NCI-H2171 (cell line): ENCODE results near the gene PCDH8.

Source experiments
- DNase-seq: peaks from one replicate; lab custom pipeline; 2025; lab: John Stamatoyannopoulos, UW

Gene PCDH8

DNA sequence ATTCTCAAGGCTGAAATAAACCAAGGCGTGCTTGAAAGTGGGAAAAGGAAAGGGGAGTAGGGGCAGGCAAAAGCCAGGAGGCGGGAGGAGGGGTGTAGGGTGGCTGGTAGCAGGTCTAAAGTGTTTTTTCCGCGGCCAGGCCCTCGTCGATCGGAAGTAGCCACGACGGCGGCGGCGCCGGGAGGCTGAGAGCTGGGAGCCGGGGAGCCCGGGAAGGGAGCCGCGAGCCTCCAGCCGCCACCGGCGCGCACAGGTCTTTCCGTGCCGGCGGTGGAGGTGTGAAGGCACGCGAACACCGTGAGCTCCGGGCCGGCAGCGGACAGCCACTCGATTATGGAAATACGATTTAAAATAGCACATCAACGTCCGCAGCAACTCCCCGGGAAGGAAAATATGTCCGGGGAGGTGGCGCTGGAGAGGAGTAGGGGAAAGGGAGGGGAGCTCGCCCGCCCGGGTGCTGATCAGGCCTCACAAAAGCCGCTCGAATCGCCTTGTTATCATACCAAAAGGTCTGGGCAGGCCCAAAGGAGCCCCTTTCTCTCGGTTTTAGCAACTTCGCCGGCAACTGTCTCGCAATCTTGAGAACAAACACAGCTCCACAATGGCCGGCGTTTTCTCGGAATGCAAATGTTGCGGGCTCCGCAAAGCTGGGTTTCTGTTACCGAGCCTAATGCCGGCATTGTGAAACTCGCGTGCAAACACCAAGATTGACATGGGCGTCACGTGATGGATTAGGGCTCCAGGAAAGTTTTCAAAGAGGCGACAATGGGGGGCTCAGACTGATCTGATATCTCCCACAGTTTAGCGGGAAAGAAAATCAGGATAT lies 2.9 kb upstream of the PCDH8 start:
- DNase-seq, result peak; percentile 52

DNA sequence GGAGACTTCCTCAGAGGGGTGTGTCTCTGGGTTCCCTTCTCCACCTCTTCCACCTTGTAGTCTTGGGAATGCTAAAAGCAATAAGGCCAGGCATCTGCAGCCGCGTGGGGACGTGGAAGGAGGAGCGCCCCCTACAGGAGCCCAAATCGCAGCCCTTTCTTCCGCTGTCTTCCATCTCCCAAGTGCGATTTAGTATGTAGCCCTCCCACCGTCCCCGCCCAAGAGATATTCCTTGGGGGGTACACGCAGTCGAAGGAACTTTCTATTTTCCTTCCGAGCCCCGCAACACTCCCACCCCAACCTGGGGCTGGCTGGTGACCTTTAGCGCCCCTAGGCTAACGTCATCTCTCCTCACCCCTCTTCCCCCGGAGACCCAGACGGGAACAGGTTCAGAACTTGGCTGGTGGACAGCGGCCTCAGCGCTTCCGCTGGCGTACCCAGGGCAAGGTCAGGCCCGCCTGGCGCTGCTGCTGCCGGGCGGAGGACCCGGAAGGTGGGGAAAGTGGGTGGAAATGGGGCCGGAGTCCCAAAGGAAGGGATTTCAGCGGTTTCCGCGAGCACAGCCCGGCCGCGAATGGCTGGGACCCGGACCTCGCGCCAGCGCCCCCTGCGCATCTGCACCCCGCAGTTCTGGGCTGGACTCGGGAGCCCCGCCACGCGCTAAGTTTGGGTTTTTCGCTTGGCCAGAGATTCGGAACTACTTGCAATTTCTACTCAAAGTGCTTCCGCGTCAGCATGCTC lies 2.1 kb upstream of the PCDH8 start:
- peak; percentile 69 for DNase-seq

DNA sequence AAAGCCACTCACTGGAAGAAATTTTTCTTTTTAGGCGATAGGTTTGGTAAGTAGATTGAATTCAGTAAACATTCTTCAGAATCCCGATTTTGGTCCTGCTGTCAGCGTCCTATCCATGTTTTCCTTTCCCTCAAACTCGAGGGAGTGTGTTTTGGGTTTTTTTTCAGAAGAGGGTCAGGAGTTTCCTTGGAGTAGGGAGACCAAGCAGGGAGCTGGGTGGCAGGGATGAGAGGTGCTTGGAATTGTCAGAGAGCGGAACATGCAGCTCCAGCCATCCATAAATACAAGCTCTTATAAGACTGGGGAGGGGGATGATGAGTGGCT lies 1.6 kb upstream of the PCDH8 start:
- DNase-seq, result no peak

DNA sequence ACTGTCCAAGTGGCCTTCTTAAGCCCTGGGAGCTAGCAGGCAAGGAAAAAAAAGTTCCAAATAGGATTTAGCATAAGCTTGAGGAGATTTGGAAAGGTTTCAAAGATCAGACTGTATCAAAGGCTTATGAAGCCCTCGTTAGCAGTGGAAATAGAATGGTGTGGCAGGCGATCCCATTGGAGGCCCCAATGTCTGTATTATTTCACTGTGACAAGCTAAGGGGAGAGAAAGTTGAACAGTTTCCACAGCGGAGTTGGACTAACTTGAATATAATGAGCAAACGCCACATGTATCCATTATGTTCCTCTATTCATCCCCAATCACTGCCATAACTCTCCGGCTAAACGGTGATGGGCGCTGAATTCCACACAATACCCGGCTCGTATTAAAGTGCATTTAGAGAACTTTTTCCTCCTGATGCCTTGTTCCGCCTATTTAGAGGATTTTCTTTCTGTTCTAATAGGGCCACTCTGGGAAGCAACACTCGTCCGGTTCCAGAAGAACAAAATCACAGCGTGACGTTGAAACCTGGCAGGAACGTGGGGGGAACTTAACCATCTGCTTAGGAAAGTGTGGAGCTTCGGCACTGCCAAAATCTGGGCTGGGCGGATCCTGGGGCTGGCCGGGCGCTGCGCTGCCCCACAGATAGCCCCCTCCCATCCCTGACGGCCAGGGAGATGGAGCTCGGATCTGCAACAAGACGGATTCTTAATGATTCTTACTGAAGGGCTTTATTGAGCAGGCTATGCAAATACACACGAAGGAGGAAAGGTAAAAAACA lies 1.0 kb upstream of the PCDH8 start:
- DNase-seq, result no peak

DNA sequence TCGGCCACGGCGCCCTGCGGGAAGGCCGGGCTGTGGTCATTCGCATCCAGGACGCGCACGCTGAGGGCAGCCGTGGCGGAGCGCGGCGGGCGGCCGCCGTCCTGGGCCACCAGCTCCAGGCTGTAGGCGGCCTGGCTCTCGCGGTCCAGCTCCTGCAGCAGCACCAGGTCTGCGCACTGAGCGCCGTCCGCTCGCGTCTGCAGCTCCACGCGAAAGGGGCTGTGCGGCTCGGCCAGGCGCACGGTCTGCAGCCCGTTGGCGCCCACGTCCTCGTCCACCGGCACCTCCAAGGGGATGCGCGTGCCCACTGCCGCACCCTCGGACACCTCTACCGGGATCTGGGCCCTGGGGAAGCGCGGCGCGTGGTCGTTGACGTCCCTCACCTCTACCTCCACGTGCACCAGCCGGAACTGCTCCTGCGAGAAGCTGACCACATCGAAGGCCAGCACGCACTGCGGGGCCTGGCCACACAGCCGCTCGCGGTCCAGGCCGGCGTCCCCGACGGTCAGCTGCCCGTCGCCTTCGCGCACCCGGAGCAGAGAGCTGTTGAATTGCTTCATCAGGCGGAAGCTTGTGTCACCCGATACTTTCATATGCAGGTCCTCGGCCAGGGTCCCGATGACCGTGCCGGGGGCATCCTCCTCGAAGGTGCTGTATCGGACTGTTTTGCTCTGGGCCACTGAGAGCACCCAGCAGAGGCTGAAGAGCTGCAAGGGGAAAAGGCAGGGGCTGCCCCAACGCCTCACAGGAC lies 583 bp downstream of the PCDH8 start:
- DNase-seq, result no peak

DNA sequence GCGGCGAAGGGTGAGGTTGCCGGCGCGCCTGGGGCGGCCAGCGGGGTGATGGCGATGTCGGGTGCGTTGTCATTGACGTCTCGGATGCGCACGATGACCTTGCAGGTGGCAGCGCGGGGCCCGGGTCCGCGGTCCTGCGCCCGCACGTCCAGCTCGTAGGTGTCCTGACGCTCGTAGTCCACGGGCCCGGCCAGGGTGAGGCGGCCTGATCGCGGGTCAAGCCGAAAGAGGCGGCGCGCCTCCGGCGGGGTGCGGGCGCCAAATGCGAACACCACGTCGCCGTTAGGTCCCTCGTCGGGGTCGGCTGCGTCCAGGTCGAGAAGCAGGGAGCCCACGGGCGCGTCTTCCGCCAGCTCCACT lies 1.1 kb downstream of the PCDH8 start:
- no peak for DNase-seq

DNA sequence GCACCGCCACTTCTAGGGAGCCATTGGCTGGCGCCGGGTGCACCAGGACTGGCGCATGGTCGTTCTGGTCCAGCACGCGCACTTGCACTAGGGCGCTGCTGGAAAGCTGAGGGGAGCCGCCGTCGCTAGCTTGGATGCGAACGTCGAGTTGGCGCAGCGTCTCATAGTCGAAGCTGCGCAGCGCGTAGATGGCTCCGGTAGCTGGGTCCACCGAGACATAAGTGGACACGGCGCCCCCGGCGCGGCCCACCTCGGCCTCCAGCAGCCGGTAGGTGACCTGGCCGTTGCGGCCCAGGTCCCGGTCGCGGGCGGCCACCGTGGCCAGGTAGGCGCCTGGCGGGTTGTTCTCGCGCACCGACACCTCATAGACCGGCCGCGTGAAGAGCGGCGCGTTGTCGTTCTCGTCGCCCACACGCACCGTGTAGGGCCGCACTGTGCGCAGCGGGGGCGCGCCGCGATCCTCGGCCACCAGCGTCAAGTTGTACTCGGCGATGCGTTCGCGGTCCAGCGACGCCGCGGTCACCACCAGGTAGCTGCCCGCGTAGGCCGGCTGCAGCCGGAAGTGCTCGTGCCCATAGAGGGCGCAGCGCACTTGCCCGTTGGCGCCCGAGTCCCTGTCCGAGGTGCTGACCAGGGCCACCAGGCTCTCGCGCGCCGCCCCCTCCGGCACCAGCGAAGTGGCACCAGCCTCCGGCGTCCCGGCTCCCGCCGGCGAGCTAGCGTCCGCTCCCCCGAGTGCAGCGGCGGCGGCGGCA lies 1.7 kb downstream of the PCDH8 start:
- DNase-seq, result no peak

DNA sequence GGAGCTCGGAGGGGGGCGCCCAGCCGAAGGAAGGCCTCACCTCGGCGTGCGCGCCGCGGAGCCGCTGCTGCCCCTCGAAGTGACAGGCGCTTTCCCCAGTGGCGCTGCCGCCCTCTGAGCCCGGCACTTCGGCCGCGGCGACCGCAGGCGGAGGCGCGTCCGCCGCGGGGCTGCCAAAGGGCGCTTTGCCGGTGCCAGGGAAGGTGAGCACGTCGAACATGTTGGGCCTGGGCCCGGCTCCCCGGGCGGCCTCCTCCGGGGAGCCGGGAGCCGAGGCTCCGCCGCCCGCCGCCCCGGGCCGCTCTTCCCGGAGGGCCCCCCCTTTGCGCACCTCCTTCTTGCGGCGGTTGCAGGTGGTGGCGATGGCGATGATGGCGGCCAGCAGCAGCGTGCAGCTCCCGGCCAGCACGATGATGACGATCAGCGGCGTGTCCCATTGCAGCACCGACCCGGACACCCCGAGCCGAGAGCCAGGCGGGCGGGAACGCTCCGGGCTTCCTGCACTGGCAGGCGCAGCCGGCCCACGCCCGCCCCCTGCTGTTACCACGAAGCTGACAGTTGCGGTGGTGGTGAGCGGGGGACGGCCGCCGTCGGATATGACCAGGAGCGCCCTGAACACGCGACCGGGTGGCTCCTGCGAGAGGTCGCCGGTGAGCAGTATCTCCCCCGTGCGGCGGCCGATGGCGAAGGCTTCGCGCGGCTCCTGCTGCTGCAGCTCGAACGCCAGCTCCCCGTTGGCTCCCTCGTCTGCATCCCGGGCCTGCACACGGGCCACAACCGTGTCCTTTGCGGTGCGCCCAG lies 2.5 kb downstream of the PCDH8 start:
- DNase-seq, result no peak

DNA sequence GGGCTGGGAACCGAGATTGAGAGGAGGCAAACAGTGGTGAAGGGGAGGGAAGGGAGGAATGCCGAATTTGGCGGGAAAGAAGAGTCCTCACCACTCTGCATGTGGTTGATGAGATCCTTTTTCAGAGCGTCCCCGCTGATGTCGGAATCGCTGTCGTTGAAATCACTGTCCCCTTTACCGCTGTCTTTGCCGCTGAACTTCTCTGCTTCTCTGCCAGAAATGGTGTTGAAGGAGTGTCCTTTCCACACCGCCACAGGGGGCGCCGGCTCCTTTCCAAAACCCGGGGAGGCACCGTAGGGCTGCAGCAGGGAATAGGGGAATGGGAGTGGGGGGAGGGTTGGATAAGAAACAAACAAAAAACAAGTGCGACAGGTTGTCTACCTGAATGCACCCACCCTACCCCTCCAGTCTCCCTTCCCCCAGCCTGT lies 3.1 kb downstream of the PCDH8 start:
- no peak for DNase-seq

DNA sequence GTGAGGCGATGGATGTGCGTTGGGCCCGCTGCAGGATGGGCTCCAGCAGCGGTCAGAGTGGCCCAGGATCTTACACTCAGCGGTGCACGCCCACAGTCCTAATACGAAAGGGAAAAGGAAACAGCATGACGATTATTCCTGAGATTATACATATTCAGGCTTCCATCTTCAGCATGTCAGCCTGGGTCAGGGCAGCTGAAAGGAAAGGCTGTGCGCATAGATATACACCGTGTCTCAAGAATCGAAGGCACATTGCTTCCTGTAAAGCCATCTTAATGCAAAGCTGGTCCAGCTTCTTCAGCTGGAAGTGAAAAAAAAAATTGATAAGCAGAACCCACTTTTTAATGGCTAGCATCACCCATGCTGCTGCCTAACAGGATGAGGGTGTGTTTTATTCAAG lies 3.6 kb downstream of the PCDH8 start:
- no peak for DNase-seq

DNA sequence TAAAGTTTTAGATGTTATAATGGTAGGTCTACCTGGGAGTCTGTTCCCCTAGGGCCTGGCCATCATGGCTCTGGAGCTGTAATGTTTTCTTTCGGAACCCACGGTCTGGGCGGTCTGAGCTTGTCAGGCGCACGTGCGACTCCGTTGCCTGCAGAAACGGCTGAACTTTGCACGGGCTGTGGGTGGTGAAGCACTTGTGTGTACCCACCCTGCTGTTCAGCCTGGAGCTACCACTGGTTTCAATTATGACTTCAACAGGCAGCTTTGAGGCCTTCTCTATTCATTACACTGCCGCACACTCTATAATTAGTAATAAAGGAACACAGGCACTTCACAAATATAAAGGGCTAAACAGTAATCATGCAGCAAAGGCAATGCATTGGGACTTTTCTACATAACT lies 6.0 kb downstream of the PCDH8 start:
- DNase-seq, result no peak

DNA sequence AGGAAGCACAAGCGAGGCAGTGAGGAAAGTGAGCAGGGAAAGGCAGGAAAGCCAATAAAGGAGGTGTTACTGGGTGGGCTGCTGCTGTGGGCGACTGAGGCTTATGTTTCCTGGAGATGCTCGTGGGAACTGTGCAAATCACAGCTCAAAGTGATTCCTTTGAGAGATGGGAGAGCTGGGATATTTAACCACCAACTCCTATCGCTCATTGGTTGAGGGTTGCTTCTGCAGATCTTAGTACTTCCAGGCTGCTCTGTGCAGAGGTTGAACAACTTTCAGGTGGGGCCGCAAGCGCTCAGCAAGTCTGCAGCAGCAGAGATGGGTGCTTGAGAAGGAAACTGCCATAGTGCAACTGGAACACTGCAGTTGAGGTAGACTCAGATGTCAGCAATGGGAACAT lies 8.4 kb downstream of the PCDH8 start:
- no peak for DNase-seq

DNA sequence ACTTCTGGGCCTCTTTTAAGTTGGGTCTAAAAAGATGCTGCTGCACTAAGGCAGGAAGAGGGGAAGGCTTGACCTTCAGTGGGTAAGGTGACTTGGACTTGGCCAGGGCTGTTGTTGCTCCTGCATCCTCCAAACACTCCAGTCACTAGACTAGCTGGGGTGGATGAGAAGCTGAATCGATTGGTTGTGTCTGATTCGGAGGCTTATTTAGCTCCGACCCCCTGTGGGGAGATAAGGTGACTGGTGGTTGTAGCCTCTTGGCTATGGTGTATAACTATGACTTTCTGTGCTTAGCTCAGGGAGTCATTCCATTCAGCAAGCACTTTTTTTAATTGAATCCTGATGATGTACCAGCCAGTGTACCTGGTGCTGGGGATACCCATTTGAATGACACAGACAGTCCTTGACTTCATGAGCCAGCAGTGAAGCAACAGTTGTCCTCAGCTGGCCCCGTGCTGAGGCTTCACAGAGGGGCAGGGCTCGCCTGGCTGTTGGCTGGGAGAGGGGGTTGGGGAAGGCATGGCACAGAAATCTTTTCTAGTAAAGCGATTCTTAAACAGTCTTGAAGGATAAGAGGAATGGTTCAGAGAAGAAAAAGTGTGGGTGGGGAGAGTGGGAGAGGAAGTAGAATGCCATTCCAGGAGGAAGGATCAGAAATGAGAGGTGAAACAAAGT lies 9.9 kb downstream of the PCDH8 start:
- no peak for DNase-seq

DNA sequence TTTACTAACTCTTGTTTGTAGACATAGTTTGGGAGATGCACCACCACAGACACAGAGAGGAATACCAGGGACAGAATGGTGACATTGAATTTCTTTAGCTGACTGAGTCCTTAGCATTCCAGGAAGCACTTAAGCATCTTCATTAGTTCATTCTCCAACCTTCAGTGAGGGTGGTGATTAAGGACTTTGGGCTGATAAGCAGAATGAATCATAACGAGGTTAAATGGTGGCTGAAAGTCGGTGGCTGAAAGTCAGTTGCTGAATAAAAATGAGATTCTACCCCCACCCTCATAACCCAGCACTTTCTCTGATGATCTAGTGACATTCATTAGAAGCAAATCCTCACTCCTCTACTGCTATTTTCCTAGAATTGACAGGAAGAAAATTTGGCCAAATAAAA lies 10.6 kb downstream of the PCDH8 start:
- no peak for DNase-seq

DNA sequence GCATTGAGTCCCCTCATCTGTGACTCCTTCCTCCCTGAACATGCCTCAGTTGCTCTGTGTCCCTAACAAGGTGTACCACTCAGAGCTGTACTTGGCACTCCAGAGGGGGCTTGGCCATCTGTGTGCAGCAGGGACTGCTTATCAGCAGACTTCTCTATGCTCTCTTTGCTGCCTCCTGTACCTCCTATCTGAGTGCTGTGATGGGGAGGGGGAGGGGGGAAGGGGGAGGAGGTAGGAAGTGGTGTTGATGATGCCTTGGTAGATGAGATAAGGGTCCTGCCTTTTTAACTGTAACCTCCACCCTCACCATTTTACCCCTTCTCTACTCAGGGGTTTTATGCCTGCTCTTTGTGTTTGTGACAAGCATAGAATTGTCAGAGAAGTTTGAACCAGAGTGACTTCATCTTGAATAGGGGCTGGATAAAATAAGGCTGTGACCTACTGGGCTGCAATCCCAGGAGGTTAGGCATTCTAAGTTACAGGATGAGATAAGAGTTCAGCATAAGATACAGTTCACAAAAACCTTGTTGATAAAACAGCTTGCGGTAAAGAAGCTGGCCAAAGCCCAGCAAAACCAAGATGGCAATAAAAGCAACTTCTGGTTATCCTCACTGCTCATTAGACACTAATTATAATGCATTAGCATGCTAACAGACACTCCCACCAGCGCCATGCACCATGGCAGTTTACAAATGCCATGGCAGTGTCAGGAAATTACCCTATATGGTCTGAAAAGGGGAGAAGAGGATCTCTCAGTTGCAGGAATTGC lies 13.2 kb downstream of the PCDH8 start:
- no peak for DNase-seq

DNA sequence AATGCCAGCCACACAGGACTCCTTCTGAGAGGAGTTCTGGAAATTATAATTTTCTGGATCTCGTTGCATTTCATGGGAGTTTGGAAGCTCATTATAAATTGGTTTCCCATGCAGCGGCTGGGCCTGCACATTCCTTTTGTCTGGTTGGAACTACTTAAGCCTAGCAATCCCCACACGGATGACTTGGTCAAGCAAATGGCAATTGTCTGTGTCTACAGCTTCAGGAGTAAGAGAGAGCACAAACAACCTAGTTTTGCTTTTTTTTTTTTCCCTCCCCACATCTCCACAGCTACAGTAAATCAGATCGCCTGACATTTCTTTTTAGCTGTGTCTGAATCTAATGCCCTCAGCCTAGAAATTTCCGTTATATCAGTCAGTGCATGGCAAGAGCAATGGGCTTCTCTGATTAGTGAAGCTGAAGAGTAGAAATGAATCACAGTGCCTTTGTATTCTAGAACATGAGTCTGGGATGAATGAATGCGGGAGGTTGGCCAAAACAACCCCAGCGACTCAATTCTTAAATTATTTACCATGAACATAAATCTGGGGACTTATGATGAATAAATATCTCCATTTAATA lies 15.1 kb downstream of the PCDH8 start:
- DNase-seq, result no peak

DNA sequence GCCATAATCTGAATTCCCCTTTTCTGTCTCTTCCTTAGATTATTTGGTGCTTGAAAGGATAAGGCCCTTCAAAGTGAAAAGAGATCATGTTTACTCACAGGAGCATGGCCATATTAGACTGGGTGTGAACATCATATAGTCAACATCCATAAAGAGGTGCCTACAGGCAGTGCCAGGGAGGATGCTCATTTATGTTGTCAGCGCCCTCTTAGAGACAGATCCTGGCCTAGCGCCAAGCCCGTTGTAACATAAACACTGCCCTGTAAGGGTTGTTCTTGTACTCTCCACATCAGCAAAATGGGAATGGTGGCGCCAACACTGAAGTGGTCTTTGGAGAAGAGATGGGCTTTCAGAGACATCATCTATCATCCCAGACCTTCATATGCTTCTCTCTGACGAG lies 16.1 kb downstream of the PCDH8 start:
- peak; percentile 21 for DNase-seq

DNA sequence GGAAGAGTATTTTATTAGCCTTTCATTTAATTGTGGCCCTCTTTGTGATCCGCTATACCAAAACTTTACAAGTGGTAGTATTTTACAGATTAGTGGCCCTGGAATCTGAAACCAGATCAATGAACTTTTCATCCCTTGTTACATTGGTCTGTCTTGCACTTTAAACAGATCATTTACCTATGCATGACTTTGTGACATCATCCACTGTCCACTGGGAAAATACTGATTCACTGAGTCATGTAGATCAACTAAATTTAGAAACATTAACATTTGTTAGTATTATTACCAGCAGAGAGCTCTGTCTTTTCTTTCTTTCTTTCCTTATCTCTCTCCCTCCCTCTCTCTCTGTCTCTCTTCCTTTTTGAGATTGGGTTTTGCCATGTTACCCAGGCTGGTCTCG lies 17.5 kb downstream of the PCDH8 start:
- no peak for DNase-seq

DNA sequence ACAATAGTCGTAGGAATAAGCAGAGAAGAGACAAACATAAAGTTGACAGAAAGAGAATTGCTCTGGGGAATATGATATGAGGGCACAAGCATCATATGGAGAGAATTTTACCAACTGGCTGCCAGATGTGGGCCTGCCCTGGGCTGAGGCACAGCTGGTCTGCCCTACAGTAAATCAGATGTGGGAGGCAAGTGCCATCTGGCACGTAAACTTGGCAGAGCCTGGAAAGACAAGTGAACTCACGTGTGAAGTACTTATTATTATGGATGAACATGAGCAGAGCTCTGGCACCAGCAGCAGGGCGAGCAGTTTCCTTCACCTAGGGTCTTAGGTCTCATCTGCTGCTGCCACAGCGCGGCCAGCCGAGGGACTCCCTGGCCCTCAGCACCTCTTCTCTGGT lies 20.6 kb downstream of the PCDH8 start:
- peak; percentile 94 for DNase-seq
